Stimulated activated CD4-positive, alpha-beta T cell treated with anti-CD3 and anti-CD28 coated beads, Interleukin-4, amount 100 ng/mL, for 24 hours (primary cell): ENCODE data around the gene FERMT3.
"Not testable (repeated sequence)": the region's sequence is repeated elsewhere in the genome, so short reads cannot be mapped to it uniquely, and the experiment has no call there.

ENCODE experiments used
- DNase-seq: peaks from one replicate; pipeline ENCODE4 v3.0.0-alpha.2; 2020

Gene FERMT3

DNA sequence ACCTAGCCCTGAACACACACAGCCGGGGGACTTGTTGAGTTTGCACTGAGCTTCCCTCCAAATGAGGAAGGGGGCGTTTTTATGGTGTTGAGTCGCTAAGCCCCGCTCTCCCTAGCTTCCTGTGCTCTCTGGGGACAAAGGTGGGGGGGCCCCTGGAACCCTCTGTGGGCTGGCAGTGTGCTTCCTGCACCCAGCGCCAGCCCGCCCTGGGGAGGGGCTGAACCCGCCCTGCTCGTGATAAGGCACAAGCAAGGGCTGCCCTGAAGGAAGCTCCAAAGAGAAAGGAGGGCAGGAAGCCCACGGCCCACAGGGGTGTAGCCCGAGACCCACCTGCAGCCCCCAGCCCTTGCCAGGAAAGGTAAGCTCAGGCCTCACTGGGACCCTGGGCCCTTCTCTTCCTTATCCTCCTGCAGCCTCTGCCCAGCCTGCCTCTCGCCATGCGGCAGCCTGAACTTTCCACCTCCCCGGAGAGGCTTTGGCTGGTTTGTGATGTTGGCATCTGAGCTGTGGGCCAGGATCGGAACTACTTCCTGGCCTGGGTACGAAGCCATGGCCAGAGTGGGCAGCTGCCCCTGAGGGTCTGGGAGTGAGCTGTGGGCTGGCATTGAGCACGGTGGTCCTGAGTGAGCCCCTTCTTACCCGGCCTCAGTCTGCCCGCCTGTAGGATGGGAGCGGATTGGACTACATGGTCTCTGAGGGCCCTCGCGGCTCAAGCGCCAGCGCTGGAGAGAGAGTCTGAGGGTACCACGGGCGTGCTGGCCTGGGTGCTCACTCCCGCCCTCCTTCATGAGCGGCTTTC, at the start of gene FERMT3:
Gene FERMT3 (plus strand): TSS at position 265 of the 799 bp plus-strand sequence. CDS start 644 bp downstream, outside the sequence.
- DNase-seq = peak; percentile 74

DNA sequence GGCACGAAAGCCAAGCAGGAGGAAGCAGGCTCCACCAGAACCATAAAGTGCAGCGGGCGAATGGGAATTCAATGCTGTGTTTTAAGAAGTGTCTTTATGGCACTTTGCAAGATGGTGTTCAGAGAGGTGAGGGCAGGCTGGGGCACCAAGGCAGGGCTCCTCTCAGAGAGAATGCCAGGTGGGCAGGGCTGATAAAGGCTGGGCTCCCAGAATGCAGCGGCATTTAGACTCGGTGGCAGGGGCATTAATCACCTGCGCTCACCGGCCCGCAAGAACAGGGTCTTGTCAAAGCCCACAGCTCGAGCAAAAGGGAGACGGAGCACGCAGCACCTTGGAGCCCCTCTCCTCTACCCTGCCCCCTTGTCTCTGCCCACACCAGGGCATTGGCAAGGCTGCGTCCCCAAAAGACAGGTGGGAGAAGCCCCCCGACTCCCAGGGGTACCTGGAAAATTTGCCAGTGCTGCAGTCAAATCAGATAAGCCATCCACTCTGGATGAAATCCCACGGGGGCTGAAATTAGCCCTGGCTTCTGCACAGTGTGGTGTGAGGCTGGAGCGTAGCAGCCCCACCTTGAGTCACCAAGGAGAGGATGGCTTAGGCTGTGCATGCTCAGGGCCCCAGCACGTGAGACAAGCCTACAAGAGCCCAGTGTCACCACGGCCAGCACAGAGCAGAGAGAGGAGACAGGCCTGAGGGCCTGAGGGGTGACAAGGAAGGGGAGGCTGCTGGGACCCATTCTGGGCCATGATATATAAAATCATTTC, 48.7 kb upstream of the FERMT3 start:
- no peak for DNase-seq

DNA sequence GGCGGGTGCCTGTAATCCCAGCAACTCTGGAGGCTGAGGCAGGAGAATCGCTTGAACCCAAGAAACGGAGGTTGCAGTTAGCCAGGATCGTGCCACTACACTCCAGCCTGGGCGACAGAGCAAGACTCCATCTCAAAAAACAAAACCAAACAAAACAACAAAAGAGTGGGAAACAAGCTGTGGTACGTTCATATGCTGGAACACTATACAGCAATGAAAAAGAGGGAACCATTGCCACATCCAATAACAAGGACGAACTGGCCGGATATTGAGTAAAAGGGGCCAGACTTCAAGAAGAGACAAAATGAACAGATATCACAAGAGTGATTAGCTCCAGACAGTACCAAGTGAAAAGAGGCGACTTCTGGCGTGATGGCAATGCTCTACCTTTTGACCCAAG, 45.5 kb upstream of the FERMT3 start:
- no peak for DNase-seq

DNA sequence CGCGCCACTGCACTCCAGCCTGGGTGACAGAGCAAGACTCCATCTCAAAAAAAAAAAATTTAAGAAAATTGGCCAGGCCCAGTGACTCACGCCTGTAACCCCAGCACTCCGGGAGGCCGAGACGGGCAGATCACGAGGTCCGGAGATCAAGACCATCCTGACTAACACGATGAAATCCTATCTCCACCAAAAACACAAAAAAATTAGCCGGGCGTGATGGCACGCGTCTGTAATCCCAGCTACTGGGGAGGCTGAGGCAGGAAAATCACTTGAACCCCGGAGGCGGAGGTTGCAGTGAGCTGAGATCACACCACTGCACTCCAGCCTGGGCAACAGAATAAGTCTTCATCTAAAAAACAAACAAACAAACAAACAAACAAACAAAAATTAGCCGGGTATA, 43.8 kb upstream of the FERMT3 start:
- not testable (repeated sequence) for DNase-seq

DNA sequence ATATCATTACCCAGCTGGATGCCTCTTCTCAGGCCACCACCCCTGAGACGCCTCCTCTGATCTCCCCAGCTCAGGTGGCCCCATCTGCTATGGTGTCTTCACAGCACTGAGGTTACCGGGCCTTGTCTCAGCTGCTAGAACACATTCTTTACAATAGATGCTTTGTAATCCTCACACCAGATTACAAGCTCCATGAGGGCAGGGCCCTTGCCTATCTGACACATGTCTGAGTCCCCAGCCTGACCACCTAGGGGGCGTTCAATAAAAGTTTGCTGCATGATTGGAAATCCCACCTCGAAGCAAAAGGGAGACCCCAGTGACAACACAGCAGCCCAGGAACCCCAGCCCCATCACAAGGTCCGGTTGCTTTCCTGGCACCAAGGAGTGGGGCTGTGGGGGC, 42.6 kb upstream of the FERMT3 start:
- no peak for DNase-seq

DNA sequence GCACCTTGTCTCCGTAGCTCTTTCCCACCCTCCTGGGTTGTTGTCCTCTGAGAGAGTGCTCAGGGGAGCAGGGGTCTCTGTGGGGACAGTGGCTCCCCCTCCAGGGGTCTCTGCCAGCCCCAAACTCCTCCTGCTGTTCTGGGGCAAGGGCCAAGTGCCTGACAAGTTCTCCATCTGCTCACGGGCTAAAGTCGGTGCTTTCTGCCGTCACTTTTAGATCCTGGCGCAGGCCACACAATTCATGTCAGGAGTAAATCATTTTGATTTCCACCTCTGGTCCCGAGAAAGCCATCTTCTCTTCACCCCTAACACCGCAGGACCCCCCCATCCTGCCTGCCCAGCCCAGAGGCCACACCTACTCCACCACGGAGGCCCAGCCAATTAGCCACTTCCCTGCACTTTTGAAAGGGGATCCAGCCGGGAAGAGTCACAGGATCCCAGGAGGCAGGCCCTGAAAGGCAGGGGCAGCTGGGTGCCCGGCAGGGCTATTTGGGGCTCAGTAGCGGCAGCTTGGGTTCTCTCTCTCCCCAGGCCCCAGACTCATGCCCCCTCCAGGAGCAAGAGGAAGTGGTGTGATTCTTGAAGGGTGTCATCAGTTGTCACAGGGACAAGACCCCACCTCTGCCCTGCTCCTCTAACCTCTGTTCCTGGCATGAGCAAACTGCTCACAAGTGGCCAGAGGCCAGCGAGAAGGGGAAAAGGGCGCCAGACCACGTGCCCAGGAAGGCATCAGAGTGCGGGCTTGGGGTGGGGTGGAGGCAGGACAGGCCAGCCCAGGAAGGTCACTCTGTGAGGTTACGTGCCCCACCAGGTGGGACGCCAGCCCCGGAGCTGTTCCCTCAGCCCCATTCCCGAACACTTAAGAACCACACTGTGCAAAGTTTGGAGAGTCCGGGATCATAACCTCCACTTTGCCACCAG, 41.9 kb upstream of the FERMT3 start:
- DNase-seq = no peak

DNA sequence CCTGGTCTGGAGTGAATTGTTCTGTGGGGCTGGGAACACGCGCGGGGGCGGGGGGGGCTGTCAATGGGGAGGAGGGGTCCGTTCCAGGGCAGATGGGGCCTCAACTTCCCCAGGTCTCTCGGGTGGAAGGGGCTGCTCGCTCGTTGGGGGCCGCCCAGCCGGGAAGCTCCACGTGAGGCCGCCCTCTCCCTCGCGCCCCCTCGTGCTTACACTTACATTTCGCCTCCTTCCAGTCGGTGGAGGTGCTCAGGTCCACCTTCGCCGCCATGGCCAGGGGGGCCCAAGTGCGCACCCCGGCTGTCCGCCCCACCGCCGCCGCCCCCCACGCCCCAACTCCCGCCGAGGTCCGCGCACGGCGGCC, 41.1 kb upstream of the FERMT3 start:
- peak; percentile 17 for DNase-seq

DNA sequence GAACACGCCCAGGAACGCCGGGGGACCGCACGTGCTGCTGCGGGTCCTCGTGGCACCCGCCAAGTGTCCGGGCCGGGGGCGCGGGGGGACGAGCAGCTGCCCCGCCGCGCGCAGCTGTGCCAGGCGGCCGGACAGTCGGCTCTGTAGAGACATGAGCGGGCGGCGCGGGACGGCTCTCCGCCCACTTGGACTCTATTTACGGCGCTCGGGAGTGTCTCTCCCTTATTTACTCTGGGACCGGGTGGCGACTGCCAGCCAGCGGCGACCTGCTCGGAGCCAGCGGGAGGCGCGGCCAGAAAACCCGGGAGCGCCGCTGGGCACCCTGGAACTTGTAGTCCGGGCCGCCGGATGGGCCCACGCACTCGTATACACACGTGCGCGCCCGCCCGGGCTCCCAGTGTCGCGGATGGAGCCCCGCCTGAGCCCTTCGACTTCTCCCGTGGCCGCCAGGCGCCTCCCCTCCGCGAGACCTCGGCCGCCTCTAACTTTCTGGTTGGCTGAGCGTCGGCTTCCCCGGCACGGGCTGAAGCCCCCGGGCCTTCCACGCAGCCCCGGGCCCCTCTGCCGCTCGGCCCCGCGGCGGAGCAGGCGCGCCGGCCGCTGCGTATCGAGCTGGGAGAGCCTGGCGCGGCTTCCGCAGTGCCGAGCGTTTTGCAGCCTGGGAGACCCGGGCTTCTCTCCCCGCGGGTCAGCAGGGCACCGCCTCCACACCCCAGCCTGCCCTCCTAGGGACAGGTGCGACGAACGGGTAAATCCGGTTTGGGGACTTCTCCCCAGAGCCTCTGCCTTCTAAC, 40.5 kb upstream of the FERMT3 start, which contains the start of gene MACROD1:
Gene MACROD1 (minus strand): TSS at position 272 of the 794 bp plus-strand sequence. CDS start 119 bp downstream, at position 153.
- DNase-seq = peak; percentile 85

DNA sequence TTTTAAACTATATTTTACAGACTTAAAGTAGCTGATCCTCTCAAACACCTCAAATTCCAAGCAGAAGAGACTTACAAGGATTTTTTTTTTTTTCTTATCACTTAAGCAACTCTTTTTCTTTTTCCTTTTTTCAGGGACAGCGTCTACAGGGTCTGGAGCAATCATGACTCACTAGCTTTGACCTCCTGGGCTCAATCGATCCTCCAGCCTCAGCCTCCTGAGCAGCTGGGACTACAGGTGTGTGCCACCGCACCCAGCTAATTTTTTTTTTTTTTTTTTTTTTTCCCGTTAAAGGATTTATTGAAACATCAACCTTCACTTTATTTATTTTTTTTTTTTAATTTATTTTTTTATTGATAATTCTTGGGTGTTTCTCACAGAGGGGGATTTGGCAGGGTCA, 36.1 kb upstream of the FERMT3 start:
- no peak for DNase-seq

DNA sequence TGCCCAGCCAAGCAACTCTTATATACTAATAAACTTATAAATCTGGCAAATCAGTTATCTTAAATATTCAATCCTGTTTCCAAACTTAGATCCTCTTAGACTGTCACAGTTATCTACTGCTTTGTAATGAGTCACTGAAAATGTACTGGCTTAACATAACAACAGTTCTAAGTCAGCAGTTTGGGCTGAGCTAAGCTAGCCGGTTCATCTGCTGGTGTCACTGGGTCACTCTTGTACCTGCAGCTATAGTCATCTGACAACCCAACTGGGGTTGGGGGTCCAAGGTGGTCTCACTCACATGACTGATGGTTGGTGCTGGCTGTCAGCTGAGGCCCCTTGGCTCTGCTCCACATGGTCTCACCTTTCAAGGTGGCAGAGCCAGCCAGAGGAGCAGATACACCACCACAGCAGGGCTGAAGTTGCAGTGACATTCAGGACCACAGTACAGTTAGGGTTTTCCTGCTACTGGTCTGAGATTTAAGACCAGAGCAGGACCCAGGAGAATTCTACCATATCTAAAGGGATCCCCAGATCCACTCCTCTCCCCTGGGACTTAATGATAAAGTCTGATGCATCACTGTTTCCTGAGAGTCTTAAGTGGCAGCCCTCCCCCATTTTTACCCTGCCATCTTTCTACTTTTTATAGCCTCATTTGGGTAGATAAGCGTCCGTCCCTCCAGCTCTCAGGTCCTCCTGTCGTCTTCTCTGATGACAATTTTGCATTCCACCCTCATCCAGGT, 32.7 kb upstream of the FERMT3 start:
- DNase-seq = no peak

DNA sequence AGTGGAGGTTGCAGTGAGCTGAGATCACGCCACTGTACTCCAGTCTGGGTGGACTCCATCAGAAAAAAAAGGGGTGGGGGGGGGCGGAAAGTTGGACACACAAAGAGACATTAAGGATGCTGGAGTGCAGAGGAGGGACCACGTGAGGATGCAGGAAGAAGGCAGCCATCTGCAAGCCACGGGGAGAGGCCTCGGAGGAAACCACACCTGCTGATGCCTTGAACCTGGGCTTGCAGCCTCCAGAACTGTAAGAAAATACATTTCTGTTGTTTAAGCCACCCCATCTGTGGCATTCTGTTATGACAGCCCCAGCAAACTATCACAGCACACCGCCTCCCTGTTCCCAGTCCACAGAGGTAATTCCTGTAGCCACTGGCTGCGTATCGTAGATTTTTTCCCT, 29.8 kb upstream of the FERMT3 start:
- DNase-seq = no peak

DNA sequence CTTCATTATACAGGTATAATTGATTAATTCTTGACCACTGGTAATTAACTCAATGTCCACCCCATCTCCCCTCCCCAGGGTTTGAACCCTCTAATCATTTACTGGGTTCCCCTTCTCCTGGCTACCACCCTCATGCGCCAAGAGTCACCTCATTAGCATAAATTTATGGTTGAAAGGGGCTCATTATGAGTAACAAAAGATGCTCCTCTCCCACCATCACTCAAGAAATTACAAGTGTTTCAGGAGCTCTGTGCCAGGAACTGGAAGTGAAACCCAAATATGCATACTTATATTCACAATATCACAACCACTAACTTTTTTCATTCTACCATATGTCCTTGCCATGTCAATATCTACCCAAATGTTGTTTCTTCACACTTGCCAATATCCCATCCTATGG, 28.3 kb upstream of the FERMT3 start:
- DNase-seq = no peak

DNA sequence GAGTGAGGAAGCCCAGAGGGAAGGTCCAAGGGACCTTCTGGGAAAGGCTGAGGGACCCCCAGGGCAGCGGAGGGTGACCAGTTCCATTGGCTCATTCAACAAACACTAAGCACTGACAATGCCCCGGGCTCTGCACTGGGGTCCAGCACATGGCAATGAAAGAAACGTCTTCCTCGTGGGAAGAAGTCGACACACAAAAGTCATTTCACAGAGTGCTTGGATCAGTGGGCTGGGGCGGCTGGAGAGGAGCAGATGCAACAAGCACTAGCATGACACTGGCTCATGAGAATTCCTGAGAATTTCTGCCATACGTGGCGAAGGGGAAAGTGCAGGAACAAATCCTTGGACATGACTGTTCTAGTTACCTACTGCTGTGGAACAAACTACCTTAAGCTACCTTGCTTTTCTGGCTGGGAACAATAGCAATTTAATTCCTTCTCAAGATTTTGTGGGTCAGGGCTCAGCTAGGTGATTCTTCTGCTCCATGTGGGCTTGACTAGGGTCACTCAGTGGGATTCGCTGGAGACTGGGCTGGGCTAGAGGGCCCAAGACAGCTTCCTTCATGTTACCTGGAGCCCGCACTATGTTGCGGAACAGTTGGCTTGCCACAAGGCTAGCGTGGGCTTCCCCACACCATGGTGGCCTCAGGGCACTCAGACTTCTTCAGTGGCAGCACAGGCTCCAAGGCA, 27.4 kb upstream of the FERMT3 start:
- no peak for DNase-seq

DNA sequence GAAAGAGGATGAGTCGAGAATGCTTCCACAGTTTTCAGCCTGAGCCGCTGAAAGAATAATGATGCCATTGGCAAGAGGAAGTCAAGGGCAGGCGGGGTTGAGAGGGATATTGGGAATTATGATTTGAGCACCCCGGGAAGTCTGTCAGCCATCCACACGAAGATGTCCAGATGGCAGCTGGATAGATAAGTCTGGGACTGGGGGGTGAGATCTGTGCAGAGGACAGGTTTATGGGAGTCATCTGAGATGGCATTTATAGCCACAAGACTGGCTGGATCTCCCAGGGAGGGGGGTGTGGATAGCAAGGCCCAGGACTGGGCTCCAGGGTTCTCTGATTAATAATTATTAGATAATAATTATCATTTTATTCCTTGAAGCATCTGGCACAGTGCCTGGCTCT, 25.6 kb upstream of the FERMT3 start:
- no peak for DNase-seq

DNA sequence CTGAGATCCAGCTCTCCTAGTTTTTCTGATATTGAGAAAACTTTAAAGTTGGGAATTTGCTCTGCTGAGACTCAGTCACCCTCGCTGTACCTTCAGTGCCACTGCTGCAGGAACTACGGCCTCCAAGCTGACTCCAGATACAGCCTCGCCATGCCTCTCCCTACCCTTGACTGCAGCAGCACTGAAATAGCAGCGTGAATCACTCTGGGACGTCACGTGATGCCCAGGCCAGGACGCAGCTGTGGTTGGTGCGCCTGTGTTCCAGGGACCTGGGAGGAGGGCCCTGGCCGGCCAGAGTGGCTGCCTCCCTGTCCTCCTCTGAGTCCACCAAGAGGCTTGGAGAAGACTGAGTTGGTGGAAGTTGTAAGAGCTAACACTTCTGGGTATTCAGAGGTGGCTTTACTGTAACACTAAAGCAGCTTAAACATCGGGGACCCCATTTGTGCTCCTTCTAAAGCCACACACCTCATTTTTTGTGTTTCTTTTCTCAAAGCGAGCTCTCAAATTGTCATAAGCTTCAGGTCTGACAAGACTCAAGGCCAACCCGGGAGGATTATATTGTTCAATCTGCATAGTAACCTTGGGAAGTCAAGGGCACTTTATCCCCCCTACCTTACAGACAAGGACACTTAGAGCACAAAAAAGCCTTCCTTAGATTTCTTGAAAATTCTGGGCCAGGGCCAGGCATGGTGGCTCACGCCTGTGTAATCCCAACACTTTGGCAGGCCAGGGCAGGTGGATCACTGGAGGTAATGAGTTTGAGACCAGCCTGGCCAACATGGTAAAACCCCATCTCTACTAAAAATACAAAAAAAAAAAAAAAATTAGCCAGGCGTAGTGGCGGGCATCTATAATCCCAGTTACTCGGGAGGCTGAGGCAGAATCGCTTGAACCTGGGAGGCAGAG, 24.8 kb upstream of the FERMT3 start:
- peak; percentile 50 for DNase-seq

DNA sequence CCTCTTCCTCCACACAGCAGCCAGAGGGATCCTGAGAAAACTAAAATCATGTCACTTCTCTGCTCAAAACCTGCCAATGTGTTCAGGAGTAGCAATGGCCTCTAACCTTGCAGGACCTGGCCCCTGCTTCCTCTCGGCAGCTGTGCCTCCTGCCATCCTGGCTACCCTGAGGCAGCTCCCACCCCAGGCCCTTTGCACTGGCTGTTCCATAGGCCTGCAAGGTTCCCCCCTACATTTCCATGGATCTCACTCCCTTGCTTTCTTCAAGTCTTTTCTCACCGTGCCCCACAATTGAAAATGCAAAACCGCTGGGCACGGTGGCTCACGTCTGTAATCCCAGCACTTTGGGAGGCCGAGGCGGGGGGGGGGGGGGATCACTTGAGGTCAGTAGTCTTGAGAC, 22.6 kb upstream of the FERMT3 start:
- no peak for DNase-seq

DNA sequence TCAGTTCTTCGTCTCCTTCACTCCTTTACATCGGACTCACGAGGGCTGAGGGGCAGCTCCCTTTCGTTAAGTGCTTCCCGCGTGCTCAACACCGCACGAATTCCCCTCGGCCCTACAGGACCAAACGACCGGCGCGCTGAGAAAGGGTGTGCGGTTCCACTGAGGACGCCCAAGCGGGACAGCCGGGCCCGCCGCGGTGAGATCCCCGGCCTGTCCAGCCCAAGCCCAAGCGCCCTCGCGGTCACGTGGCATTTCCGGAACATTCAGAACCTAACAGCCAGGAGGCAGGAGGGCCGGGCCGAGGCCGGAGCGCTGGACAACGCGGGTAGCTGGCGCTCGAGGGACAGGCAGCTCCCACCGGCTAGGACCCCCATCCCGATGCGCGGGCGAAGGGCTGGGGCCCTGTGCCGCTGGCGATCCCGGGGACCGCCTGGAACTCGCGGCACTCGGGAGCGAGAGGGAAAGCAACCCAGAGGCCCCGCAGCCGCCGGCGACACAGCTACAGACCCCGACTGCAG, 21.3 kb upstream of the FERMT3 start:
- peak; percentile 43 for DNase-seq

DNA sequence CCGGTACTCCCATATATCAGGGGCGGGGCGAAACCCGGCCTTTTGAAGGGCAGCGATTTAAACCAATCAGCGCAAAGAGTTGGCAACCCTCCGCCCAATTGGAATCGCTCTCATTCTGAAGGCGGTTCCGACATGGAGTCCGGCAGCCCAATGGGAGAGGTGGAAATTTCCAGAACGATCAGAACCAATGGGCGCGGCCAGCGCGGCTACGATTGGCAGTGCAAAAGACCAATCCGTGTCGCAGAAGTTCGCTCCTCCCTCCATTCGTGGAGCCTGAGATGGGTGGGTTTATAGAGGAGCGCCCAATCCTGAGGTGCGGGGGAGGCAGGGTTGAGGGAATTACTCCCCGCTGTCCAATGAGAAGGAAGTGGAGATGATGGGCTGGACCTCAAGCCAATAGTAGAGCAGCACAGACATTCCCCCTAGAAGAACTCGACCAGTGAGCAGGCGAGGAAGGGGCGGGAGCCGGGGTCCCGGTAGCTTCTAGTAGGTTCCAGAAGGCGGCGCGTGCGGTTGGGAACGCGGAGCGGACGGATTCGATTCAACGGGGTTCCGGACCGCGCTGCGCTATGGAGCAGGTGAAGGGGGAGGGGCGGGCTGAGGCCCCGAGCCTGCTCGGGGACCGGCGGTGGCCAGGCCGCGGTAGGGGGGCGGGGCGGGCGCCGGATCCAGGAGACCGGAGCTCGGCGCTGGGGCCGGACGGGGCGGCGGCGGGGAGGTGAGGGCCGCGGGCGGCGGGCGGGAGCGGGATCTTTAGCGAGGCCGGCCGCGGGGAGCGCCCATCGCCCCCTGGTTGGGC, 20.6 kb upstream of the FERMT3 start, which contains the start of gene STIP1:
Gene STIP1 (plus strand): TSS at position 479 of the 799 bp plus-strand sequence. CDS start 91 bp downstream, at position 570.
- DNase-seq = peak; percentile 99
